PC-3 (cell line): ENCODE measurements around the gene TMTC1. TPM values are rescaled to one million over a fixed set of nuclear protein-coding genes. Genes with fewer than 3 reads are reported as not detected.

Experiments
- ATAC-seq: fragments of 200-7000 bp; cut with Tn5 transposase; 2 replicates; pipeline ENCODE4 v1.9.1; 2020; ENCODE audit warnings: mild to moderate bottlenecking, moderate library complexity
- BruUV-seq: library from RNA; stranded (reverse); fragments of 400-500 nt; replicated peaks from 2 replicates; lab custom pipeline; 2021; lab: Mats Ljungman, UMichigan
- CTCF ChIA-PET: fragments of 300-600 bp; sonication (Branson Sonifier 250); formaldehyde crosslinking; loops from one replicate; lab custom pipeline; 2022; ENCODE audit warnings: antibody characterized with exemption; lab: Charles Lee
- POLR2A ChIA-PET: fragments of 300-600 bp; sonication (Branson Sonifier 250); formaldehyde crosslinking; loops from one replicate; lab custom pipeline; 2022; ENCODE audit warnings: antibody characterized with exemption; ENCODE audit not compliant: unreplicated experiment; lab: Charles Lee
- DNase-seq: peaks from one replicate; pipeline ENCODE4 v3.0.0-alpha.2; 2015
- H2AFZ ChIP-seq: fragments of 300-600 bp; sonication (generic); 2 replicates; pipeline ENCODE4 v1.6.0; 2016; ENCODE audit warnings: antibody characterized with exemption, low read length
- H3F3A ChIP-seq: fragments of 300-600 bp; sonication (generic); one replicate; pipeline ENCODE4 v1.6.0; 2017; ENCODE audit warnings: antibody characterized with exemption, low read length, control low read depth, mild to moderate bottlenecking; ENCODE audit not compliant: unreplicated experiment
- H3K27ac ChIP-seq: fragments of 300-600 bp; sonication (generic); 2 replicates; pipeline ENCODE4 v1.5.1; 2016; ENCODE audit warnings: mild to moderate bottlenecking, low read length
- H3K27me3 ChIP-seq: fragments of 300-600 bp; sonication (generic); 2 replicates; pipeline ENCODE4 v1.6.1; 2016; ENCODE audit warnings: low read length, mixed read lengths
- H3K36me3 ChIP-seq: fragments of 300-600 bp; sonication (generic); 2 replicates; pipeline ENCODE4 v1.6.1; 2016; ENCODE audit warnings: low read depth, mixed run types, low read length, mixed read lengths
- H3K4me1 ChIP-seq: fragments of 300-600 bp; sonication (generic); 2 replicates; pipeline ENCODE4 v1.5.1; 2016; ENCODE audit warnings: low read length; ENCODE audit not compliant: insufficient read depth
- H3K4me2 ChIP-seq: fragments of 300-600 bp; sonication (generic); 2 replicates; pipeline ENCODE4 v1.6.0; 2016; ENCODE audit warnings: low read length
- H3K4me3 ChIP-seq: fragments of 300-600 bp; sonication (generic); 2 replicates; pipeline ENCODE4 v1.5.1; 2016; ENCODE audit warnings: mild to moderate bottlenecking, low read length, mixed read lengths
- H3K79me2 ChIP-seq: fragments of 300-600 bp; sonication (generic); 2 replicates; pipeline ENCODE4 v1.6.1; 2017; ENCODE audit warnings: low read length, mixed read lengths
- H3K9ac ChIP-seq: fragments of 300-600 bp; sonication (generic); 2 replicates; pipeline ENCODE4 v1.6.0; 2016; ENCODE audit warnings: mild to moderate bottlenecking, low read length
- H3K9me2 ChIP-seq: fragments of 300-600 bp; sonication (generic); replicated peaks from 2 replicates; pipeline ENCODE4 v1.6.1; 2016; ENCODE audit warnings: mixed run types, low read length, mixed read lengths
- H3K9me3 ChIP-seq: fragments of 300-600 bp; sonication (generic); 2 replicates; pipeline ENCODE4 v1.6.1; 2016; ENCODE audit warnings: low read length, mixed read lengths
- H4K20me1 ChIP-seq: fragments of 300-600 bp; sonication (generic); 2 replicates; pipeline ENCODE4 v1.6.1; 2016; ENCODE audit warnings: low read length, mixed read lengths
- CTCF ChIP-seq: fragments of 300-600 bp; sonication (generic); conservative IDR thresholded peaks from 2 replicates; pipeline ENCODE4 v1.5.1; 2017; ENCODE audit warnings: antibody characterized with exemption, low read depth, mild to moderate bottlenecking, low read length
- EZH2 ChIP-seq: fragments of 300-600 bp; sonication (generic); IDR thresholded peaks from one replicate; pipeline ENCODE4 v1.6.1; 2017; ENCODE audit warnings: antibody characterized with exemption, mild to moderate bottlenecking, low read length; ENCODE audit not compliant: unreplicated experiment
- EZH2phosphoT487 ChIP-seq: fragments of 300-600 bp; sonication (generic); IDR thresholded peaks from 2 replicates; pipeline ENCODE4 v1.6.1; 2018; ENCODE audit warnings: mild to moderate bottlenecking, antibody characterized with exemption, low read length, borderline replicate concordance
- intact Hi-C: fragments of 100-400 bp; cut with micrococcal nuclease; formaldehyde crosslinking; loops from 2 replicates; pipeline ENCODE4 v1.9.0; 2023
- total RNA-seq: library from RNA; depleted of rRNA; stranded (reverse); fragments of >200 nt; gene quantifications from 2 replicates; pipeline ENCODE4 v1.2.3, GENCODE V29; 2014

Gene TMTC1
- total RNA-seq, 1 experiment from 2014 or later, result 5.8 TPM

GRCh38 chr12:29726741-29727348 lies 56.9 kb downstream of the TMTC1 start:
- Histone ChIP-seq H3K27me3 (peaks cover 48% of the 10 kb centered on the region), H3K36me3 (no peaks in the 10 kb centered on the region), H3K9ac (no peak overlapping the region), H3K9me2 (no peaks in the 10 kb centered on the region), H3K4me3 (no peak overlapping the region), H3K79me2 (no peaks in the 10 kb centered on the region), H3F3A (no peaks in the 10 kb centered on the region), H3K4me2 (no peak overlapping the region), H4K20me1 (no peaks in the 10 kb centered on the region), H3K4me1 (no peaks in the 10 kb centered on the region), H2AFZ (no peak overlapping the region), H3K9me3 (no peaks in the 10 kb centered on the region), H3K27ac (no peak overlapping the region)
- no TSS peak for BruUV-seq
- CTCF ChIA-PET, result no interaction called here
- POLR2A ChIA-PET, result no interaction called here
- DNase-seq, result no peak
- intact Hi-C loops, result no loop called here
- no peak for TF ChIP-seq CTCF
- no peak for TF ChIP-seq EZH2
- no peak for TF ChIP-seq EZH2phosphoT487
- no peak for ATAC-seq

DNA sequence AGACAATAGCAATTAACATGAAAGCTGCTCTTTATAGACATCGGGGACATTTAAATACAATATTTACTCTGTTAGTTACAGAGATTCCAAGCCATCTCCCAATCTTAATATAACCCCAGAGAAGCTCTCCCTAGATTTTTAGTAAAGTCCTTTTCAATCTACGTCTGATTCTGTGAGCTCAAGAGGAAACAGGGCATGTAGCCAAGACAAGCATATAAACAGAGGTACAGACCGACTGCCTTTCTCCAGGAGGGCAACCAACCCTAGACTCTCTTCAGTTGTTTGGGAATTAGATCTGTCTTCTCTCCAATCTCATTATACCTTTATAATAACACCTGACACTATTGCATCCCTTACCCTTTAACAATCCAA lies 57.4 kb downstream of the TMTC1 start:
- no peaks in the 10 kb centered on the region for H3K9me2 ChIP-seq
- CTCF ChIA-PET, result no interaction called here
- no peaks in the 10 kb centered on the region for H3K36me3 ChIP-seq
- BruUV-seq, result no TSS peak
- POLR2A ChIA-PET, result no interaction called here
- H3F3A ChIP-seq, result no peaks in the 10 kb centered on the region
- H3K27ac ChIP-seq, result no peak overlapping the region
- no peak overlapping the region for H3K9ac ChIP-seq
- H3K27me3 ChIP-seq, result peaks cover 44% of the 10 kb centered on the region
- intact Hi-C loops, result no loop called here
- no peak for ATAC-seq
- no peak overlapping the region for H3K4me3 ChIP-seq
- H2AFZ ChIP-seq, result no peak overlapping the region
- no peaks in the 10 kb centered on the region for H4K20me1 ChIP-seq
- H3K4me1 ChIP-seq, result no peaks in the 10 kb centered on the region
- DNase-seq, result no peak
- no peak for TF ChIP-seq EZH2
- H3K4me2 ChIP-seq, result no peak overlapping the region
- no peaks in the 10 kb centered on the region for H3K79me2 ChIP-seq
- H3K9me3 ChIP-seq, result no peaks in the 10 kb centered on the region

- Histone ChIP-seq H3K36me3 (no peaks in the 10 kb centered on the region), H2AFZ (no peak overlapping the region), H3K9ac (no peak overlapping the region), H3K9me3 (no peaks in the 10 kb centered on the region), H3K27me3 (peaks cover 39% of the 10 kb centered on the region), H3K27ac (no peak overlapping the region), H3K4me2 (no peak overlapping the region), H3K79me2 (no peaks in the 10 kb centered on the region), H3K9me2 (no peaks in the 10 kb centered on the region), H4K20me1 (no peaks in the 10 kb centered on the region), H3K4me3 (no peak overlapping the region), H3K4me1 (no peaks in the 10 kb centered on the region), H3F3A (no peaks in the 10 kb centered on the region)
- no peak for DNase-seq
- TF ChIP-seq EZH2phosphoT487 (no peak), CTCF (no peak), EZH2 (no peak)
- no TSS peak for BruUV-seq
- intact Hi-C loops, result no loop called here
- ATAC-seq, result peak; percentile 18; the same call in 1 of the 2 replicates
- CTCF ChIA-PET, result no interaction called here
- POLR2A ChIA-PET, result no interaction called here
Observed at GRCh38 chr12:29725587-29726320, 58.0 kb downstream of the TMTC1 start.
